HG02763 (cell line): ENCODE results near the gene DNMBP.
"Not testable (repeated sequence)": the region's sequence is repeated elsewhere in the genome, so short reads cannot be mapped to it uniquely, and the experiment has no call there.

Source experiments
- ATAC-seq: cut with Tn5 transposase; IDR thresholded peaks from one replicate; pipeline ENCODE4 v1.9.1; 2021; ENCODE audit warnings: mild to moderate bottlenecking, moderate library complexity; ENCODE audit not compliant: unreplicated experiment

DNMBP gene

GRCh38 chr10:99870123-99870730, 139.5 kb downstream of the DNMBP start:
- no peak for ATAC-seq

- no peak for ATAC-seq
Observed at GRCh38 chr10:99869581-99870122, 140.1 kb downstream of the DNMBP start.

GRCh38 chr10:99867250-99867649, 142.5 kb downstream of the DNMBP start:
- ATAC-seq, result not testable (repeated sequence)

- ATAC-seq, result not testable (repeated sequence)
Observed at GRCh38 chr10:99863535-99864240, 146.1 kb downstream of the DNMBP start.

- ATAC-seq, result no peak
Observed at GRCh38 chr10:99860466-99860865, 149.3 kb downstream of the DNMBP start.

- ATAC-seq, result no peak
Observed at GRCh38 chr10:99859585-99859984, 150.2 kb downstream of the DNMBP start.

- no peak for ATAC-seq
Observed at GRCh38 chr10:99858849-99859248, 150.9 kb downstream of the DNMBP start.

- no peak for ATAC-seq
Observed at GRCh38 chr10:99855479-99856071, 154.2 kb downstream of the DNMBP start.

GRCh38 chr10:99854860-99855259, 154.9 kb downstream of the DNMBP start:
- ATAC-seq, result no peak

GRCh38 chr10:99853655-99854054, 156.1 kb downstream of the DNMBP start:
- no peak for ATAC-seq

GRCh38 chr10:99852481-99853213, 157.1 kb downstream of the DNMBP start:
- ATAC-seq, result no peak

GRCh38 chr10:99851825-99852224, 157.9 kb downstream of the DNMBP start:
- no peak for ATAC-seq

GRCh38 chr10:99850767-99851340, 158.9 kb downstream of the DNMBP start:
- ATAC-seq, result no peak

- no peak for ATAC-seq
Observed at GRCh38 chr10:99850021-99850766, 159.6 kb downstream of the DNMBP start.

- no peak for ATAC-seq
Observed at GRCh38 chr10:99849536-99849935, 160.2 kb downstream of the DNMBP start.

- no peak for ATAC-seq
Observed at GRCh38 chr10:99849057-99849456, 160.7 kb downstream of the DNMBP start.

GRCh38 chr10:99845837-99846382, 163.8 kb downstream of the DNMBP start:
- ATAC-seq, result peak; percentile 75

- no peak for ATAC-seq
Observed at GRCh38 chr10:99844433-99844955, 165.3 kb downstream of the DNMBP start.

- no peak for ATAC-seq
Observed at GRCh38 chr10:99843310-99843709, 166.4 kb downstream of the DNMBP start.

GRCh38 chr10:99841746-99842145, 168.0 kb downstream of the DNMBP start:
- ATAC-seq, result no peak
